ENCODE results near the gene CCDC138. TPM values are rescaled to one million over a fixed set of nuclear protein-coding genes. Genes with fewer than 3 reads are reported as not detected.

The CCDC138 gene
- polyA plus RNA-seq, 1 donor from 2014 or later, result 19.0 TPM

- H3K27me3 ChIP-seq (ENCODE audit: insufficient read depth, low read depth, low read length), result no peaks in the 10 kb centered on the region
- H3K9me2 ChIP-seq (ENCODE audit: insufficient read depth, low read length), result no peaks in the 10 kb centered on the region
- H3K9ac ChIP-seq (ENCODE audit: low read length), result no peak overlapping the region
- no peaks in the 10 kb centered on the region for H3K9me3 ChIP-seq (ENCODE audit: low read length)
- no peaks in the 10 kb centered on the region for H4K20me1 ChIP-seq (ENCODE audit: insufficient read depth)
- peaks cover 17% of the 10 kb centered on the region for H3K36me3 ChIP-seq (ENCODE audit: insufficient read depth, low read length)
- H3K27ac ChIP-seq (ENCODE audit: low read length), result no peak overlapping the region
- H3F3A ChIP-seq (ENCODE audit: insufficient read depth, low read length, poor library complexity, severe bottlenecking), result no peaks in the 10 kb centered on the region
- no peak overlapping the region for H3K4me2 ChIP-seq (ENCODE audit: low read length)
- TF ChIP-seq EP300 (conservative IDR thresholded peaks at IDR 0.05; ENCODE audit: poor library complexity, severe bottlenecking), result no peak
- no peak for TF ChIP-seq MXI1 (conservative IDR thresholded peaks at IDR 0.05; ENCODE audit: poor library complexity, severe bottlenecking)
- TF ChIP-seq SMC3 (conservative IDR thresholded peaks at IDR 0.05; ENCODE audit: poor library complexity), result no peak
- H2AFZ ChIP-seq (ENCODE audit: low read depth, low read length), result no peak overlapping the region
- no peak overlapping the region for H3K4me3 ChIP-seq (ENCODE audit: low read length)
- H3K79me2 ChIP-seq (replicated peaks; ENCODE audit: insufficient read depth, low read length), result no peaks in the 10 kb centered on the region
Observed at GRCh38 chr2:108820482-108820881, 33.9 kb downstream of the CCDC138 start.

- Histone ChIP-seq H2AFZ (ENCODE audit: low read depth, low read length) (no peak overlapping the region), H4K20me1 (ENCODE audit: insufficient read depth) (no peaks in the 10 kb centered on the region), H3K27me3 (ENCODE audit: insufficient read depth, low read depth, low read length) (no peaks in the 10 kb centered on the region), H3K36me3 (ENCODE audit: insufficient read depth, low read length) (peaks cover 9% of the 10 kb centered on the region), H3K9me2 (ENCODE audit: insufficient read depth, low read length) (no peaks in the 10 kb centered on the region), H3K4me2 (ENCODE audit: low read length) (no peak overlapping the region), H3K9ac (ENCODE audit: low read length) (no peak overlapping the region), H3K9me3 (ENCODE audit: low read length) (no peaks in the 10 kb centered on the region), H3K27ac (ENCODE audit: low read length) (no peak overlapping the region), H3K79me2 (replicated peaks; ENCODE audit: insufficient read depth, low read length) (no peaks in the 10 kb centered on the region), H3F3A (ENCODE audit: insufficient read depth, low read length, poor library complexity, severe bottlenecking) (no peaks in the 10 kb centered on the region), H3K4me3 (ENCODE audit: low read length) (no peak overlapping the region)
- no peak for TF ChIP-seq TAF1 (IDR thresholded peaks at IDR 0.05; ENCODE audit: low read depth)
- no peak for TF ChIP-seq MXI1 (conservative IDR thresholded peaks at IDR 0.05; ENCODE audit: poor library complexity, severe bottlenecking)
- TF ChIP-seq EP300 (conservative IDR thresholded peaks at IDR 0.05; ENCODE audit: poor library complexity, severe bottlenecking), result no peak
- no peak for TF ChIP-seq RAD21 (conservative IDR thresholded peaks at IDR 0.05)
- TF ChIP-seq CTCF (IDR thresholded peaks at IDR 0.05; ENCODE audit: poor library complexity, severe bottlenecking), result no peak
- TF ChIP-seq SMC3 (conservative IDR thresholded peaks at IDR 0.05; ENCODE audit: poor library complexity), result no peak
- TF ChIP-seq POLR2AphosphoS5 (IDR thresholded peaks at IDR 0.05), result no peak
- TF ChIP-seq, protein P1, sequence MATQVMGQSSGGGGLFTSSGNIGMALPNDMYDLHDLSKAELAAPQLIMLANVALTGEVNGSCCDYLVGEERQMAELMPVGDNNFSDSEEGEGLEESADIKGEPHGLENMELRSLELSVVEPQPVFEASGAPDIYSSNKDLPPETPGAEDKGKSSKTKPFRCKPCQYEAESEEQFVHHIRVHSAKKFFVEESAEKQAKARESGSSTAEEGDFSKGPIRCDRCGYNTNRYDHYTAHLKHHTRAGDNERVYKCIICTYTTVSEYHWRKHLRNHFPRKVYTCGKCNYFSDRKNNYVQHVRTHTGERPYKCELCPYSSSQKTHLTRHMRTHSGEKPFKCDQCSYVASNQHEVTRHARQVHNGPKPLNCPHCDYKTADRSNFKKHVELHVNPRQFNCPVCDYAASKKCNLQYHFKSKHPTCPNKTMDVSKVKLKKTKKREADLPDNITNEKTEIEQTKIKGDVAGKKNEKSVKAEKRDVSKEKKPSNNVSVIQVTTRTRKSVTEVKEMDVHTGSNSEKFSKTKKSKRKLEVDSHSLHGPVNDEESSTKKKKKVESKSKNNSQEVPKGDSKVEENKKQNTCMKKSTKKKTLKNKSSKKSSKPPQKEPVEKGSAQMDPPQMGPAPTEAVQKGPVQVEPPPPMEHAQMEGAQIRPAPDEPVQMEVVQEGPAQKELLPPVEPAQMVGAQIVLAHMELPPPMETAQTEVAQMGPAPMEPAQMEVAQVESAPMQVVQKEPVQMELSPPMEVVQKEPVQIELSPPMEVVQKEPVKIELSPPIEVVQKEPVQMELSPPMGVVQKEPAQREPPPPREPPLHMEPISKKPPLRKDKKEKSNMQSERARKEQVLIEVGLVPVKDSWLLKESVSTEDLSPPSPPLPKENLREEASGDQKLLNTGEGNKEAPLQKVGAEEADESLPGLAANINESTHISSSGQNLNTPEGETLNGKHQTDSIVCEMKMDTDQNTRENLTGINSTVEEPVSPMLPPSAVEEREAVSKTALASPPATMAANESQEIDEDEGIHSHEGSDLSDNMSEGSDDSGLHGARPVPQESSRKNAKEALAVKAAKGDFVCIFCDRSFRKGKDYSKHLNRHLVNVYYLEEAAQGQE (IDR thresholded peaks at IDR 0.05; ENCODE audit: borderline replicate concordance), result no peak
- no peak for TF ChIP-seq EZH2 (IDR thresholded peaks at IDR 0.05; ENCODE audit: borderline replicate concordance, insufficient read depth, low read length, poor library complexity, severe bottlenecking)
Observed at GRCh38 chr2:108823286-108823685, 36.7 kb downstream of the CCDC138 start.
